Lung (tissue), 12 donors: ENCODE data around the gene YTHDF1. TPM values are rescaled to one million over a fixed set of nuclear protein-coding genes. Genes with fewer than 3 reads are reported as not detected.

ENCODE experiments used
- ATAC-seq: fragments of 200-7000 bp; cut with Tn5 transposase; one replicate; pipeline ENCODE4 v1.9.1; 2020; ENCODE audit warnings: moderate number of reproducible peaks; ENCODE audit not compliant: insufficient read depth, low FRiP score
- DNase-seq, 3 donors: peaks; one replicate each; pipeline ENCODE4 v3.0.0-alpha.2; 2013 to 2017
- H3K27ac ChIP-seq, 2 donors: one replicate each; pipeline ENCODE4 v1.5.1; 2013; ENCODE audit warnings: mild to moderate bottlenecking in 2 of 2, moderate library complexity in 2 of 2, control low read depth in 1 of 2, inconsistent platforms in 1 of 2, low read depth in 1 of 2, low read length in 1 of 2
- H3K27me3 ChIP-seq, 3 donors: one replicate each; pipeline ENCODE4 v1.5.1; 2013; ENCODE audit warnings: low read length in 2 of 3; ENCODE audit not compliant: control insufficient read depth in 3 of 3, insufficient read depth in 3 of 3
- H3K36me3 ChIP-seq, 4 donors: one replicate each; pipeline ENCODE4 v1.5.1; 2013; ENCODE audit warnings: low read length in 4 of 4, mild to moderate bottlenecking in 1 of 4, moderate library complexity in 1 of 4; ENCODE audit not compliant: control insufficient read depth in 4 of 4, insufficient read depth in 4 of 4
- H3K4me1 ChIP-seq, 5 donors: one replicate each; pipeline ENCODE4 v1.5.1; 2013; ENCODE audit warnings: low read length in 5 of 5, mild to moderate bottlenecking in 2 of 5, moderate library complexity in 1 of 5; ENCODE audit not compliant: control insufficient read depth in 5 of 5, insufficient read depth in 5 of 5
- H3K4me3 ChIP-seq: one replicate; pipeline ENCODE4 v1.5.1; 2013; ENCODE audit warnings: mild to moderate bottlenecking, control low read depth, moderate library complexity
- H3K9ac ChIP-seq, 2 donors: one replicate each; pipeline ENCODE4 v1.5.1; 2013; ENCODE audit warnings: low read length in 2 of 2, control low read depth in 1 of 2; ENCODE audit not compliant: insufficient read depth in 1 of 2
- H3K9me3 ChIP-seq, 4 donors: one replicate each; pipeline ENCODE4 v1.5.1; 2013; ENCODE audit warnings: low read length in 3 of 4, mild to moderate bottlenecking in 1 of 4, moderate library complexity in 1 of 4; ENCODE audit not compliant: control insufficient read depth in 4 of 4, insufficient read depth in 3 of 4
- CTCF ChIP-seq: IDR thresholded peaks from 2 replicates; pipeline ENCODE4 v1.5.1; 2012; ENCODE audit warnings: mild to moderate bottlenecking; ENCODE audit errors: control extremely low read depth, extremely low read depth
- WGBS, 2 donors: extraction: QIAGEN DNeasy Blood & Tissue Kit; methylation state at CpG; one replicate each; pipeline ENCODE4 v1.1.7; 2013; 5-methylcytosine and 5-hydroxymethylcytosine counted together
- polyA plus RNA-seq, 2 donors: library from polyadenylated mRNA; stranded (reverse); fragments of 200-250 nt; gene quantifications; one replicate each; pipeline ENCODE4 v1.2.1, GENCODE V29; 2013
- total RNA-seq, 2 donors: library from RNA; depleted of rRNA in 1 of 2; stranded (reverse); fragments of >200 nt in 1 of 2; gene quantifications; one replicate each; pipeline ENCODE4 v1.2.1, GENCODE V29; 2014 to 2021
- donor health status: control.
- donor health status: control.
- donor health status: Bipolar disorder and iron deficiency.
- donor health status: healthy.
- donor health status: DM: yes; HTN: yes; CAD: no.

The YTHDF1 gene
- total and polyA plus RNA-seq, 4 donors: 21.9 to 33.8 (median 24.1) TPM

- H3K36me3 ChIP-seq: no peaks in the 10 kb centered on the region
- peaks cover 0 to 18% (median 8%) of the 10 kb centered on the region in 3 donors for H3K27me3 ChIP-seq
- no peak overlapping the region for H3K27ac ChIP-seq
- DNase-seq (no peak), ATAC-seq (no peak)
- H3K4me3 ChIP-seq: no peak overlapping the region
- peaks cover 0 to 4% (median 0%) of the 10 kb centered on the region in 4 donors for H3K9me3 ChIP-seq
- H3K4me1 ChIP-seq: peaks cover 0 to 68% (median 24%) of the 10 kb centered on the region in 5 donors
- 91 to 92% methylated on average over 11 to 13 of the region's 13 CpGs for WGBS, 2 donors
- no peak overlapping the region for H3K9ac ChIP-seq
- no peak for TF ChIP-seq CTCF
These were observed 41.7 kb upstream of the YTHDF1 start for GRCh38 chr20:63257629-63258028.

GRCh38 chr20:63256954-63257353 lies 41.0 kb upstream of the YTHDF1 start:
- no peak for TF ChIP-seq CTCF
- H3K9me3 ChIP-seq: peaks cover 0 to 4% (median 0%) of the 10 kb centered on the region in 4 donors
- peaks cover 0 to 22% (median 12%) of the 10 kb centered on the region in 3 donors for H3K27me3 ChIP-seq
- peaks cover 0 to 67% (median 23%) of the 10 kb centered on the region in 5 donors for H3K4me1 ChIP-seq
- no peak for ATAC-seq
- 92 to 97% methylated on average over 4 of the region's 4 CpGs for WGBS, 2 donors
- H3K27ac ChIP-seq: no peak overlapping the region
- no peak for DNase-seq
- H3K4me3 ChIP-seq: no peak overlapping the region
- H3K9ac ChIP-seq: no peak overlapping the region
- H3K36me3 ChIP-seq: no peaks in the 10 kb centered on the region

- no peak overlapping the region for H3K9ac ChIP-seq
- TF ChIP-seq CTCF: no peak
- peaks cover 0 to 4% (median 0%) of the 10 kb centered on the region in 4 donors for H3K9me3 ChIP-seq
- H3K4me3 ChIP-seq: no peak overlapping the region
- ATAC-seq (no peak), DNase-seq (no peak)
- no peak overlapping the region for H3K27ac ChIP-seq
- H3K4me1 ChIP-seq: peaks cover 0 to 59% (median 19%) of the 10 kb centered on the region in 5 donors
- peaks cover 0 to 27% (median 16%) of the 10 kb centered on the region in 3 donors for H3K27me3 ChIP-seq
- 54 to 61% methylated on average over 30 to 31 of the region's 31 CpGs for WGBS, 2 donors
- no peaks in the 10 kb centered on the region for H3K36me3 ChIP-seq
These were observed 40.2 kb upstream of the YTHDF1 start for GRCh38 chr20:63255931-63256704.
